Keratinocyte (primary cell): ENCODE results near the gene PDCD5. TPM values are rescaled to one million over a fixed set of nuclear protein-coding genes. Genes with fewer than 3 reads are reported as not detected.

Experiments used
- DNase-seq: peaks from one replicate; pipeline ENCODE4 v3.0.0-alpha.2; 2011; ENCODE audit warnings: low read depth, missing footprints, low spot score
- FAIRE-seq: peaks from 2 replicates; lab custom pipeline; 2011; peaks lifted over from hg19 to GRCh38; lab: Jason Lieb, UNC
- H2AFZ ChIP-seq: 2 replicates; pipeline ENCODE4 v1.6.0; 2012; ENCODE audit warnings: low read length, control low read depth, inconsistent platforms; ENCODE audit not compliant: control insufficient read depth
- H3K27ac ChIP-seq: 2 replicates; pipeline ENCODE4 v1.5.1; 2011; ENCODE audit warnings: low read length; ENCODE audit not compliant: control insufficient read depth, insufficient read depth
- H3K27me3 ChIP-seq: 3 replicates; pipeline ENCODE4 v1.6.0; 2011; ENCODE audit warnings: low read length; ENCODE audit not compliant: control insufficient read depth, insufficient read depth; ENCODE audit errors: extremely low read depth
- H3K36me3 ChIP-seq, 2 experiments: 2 replicates in 1 of 2; 3 replicates in 1 of 2; pipeline ENCODE4 v1.5.1; 2011; ENCODE audit warnings: low read length in 2 of 2, mild to moderate bottlenecking in 1 of 2; ENCODE audit not compliant: control insufficient read depth in 2 of 2, insufficient read depth in 2 of 2; ENCODE audit errors: extremely low read depth in 1 of 2
- H3K4me1 ChIP-seq: 3 replicates; pipeline ENCODE4 v1.5.1; 2011; ENCODE audit warnings: low read length; ENCODE audit not compliant: control insufficient read depth, insufficient read depth; ENCODE audit errors: extremely low read depth
- H3K4me2 ChIP-seq: 3 replicates; pipeline ENCODE4 v1.6.0; 2011; ENCODE audit warnings: low read depth, low read length; ENCODE audit not compliant: control insufficient read depth, insufficient read depth; ENCODE audit errors: extremely low read depth
- H3K4me3 ChIP-seq, 3 experiments: fragments of 200-600 bp in 1 of 3; sonication (generic) in 1 of 3; 2 replicates in 2 of 3; 3 replicates in 1 of 3; pipeline ENCODE4 v1.5.1; 2011 to 2016; ENCODE audit warnings: low read length in 3 of 3, mild to moderate bottlenecking in 3 of 3, control low read depth in 2 of 3, inconsistent platforms in 1 of 3, low read depth in 1 of 3, mixed read lengths in 1 of 3, mixed run types in 1 of 3, moderate library complexity in 1 of 3; ENCODE audit not compliant: control insufficient read depth in 2 of 3, insufficient read depth in 2 of 3; ENCODE audit errors: extremely low read depth in 1 of 3
- H3K79me2 ChIP-seq: 2 replicates; pipeline ENCODE4 v1.6.0; 2012; ENCODE audit warnings: low read length; ENCODE audit not compliant: control insufficient read depth, insufficient read depth
- H3K9ac ChIP-seq: 3 replicates; pipeline ENCODE4 v1.6.0; 2011; ENCODE audit warnings: low read length; ENCODE audit not compliant: control insufficient read depth, insufficient read depth; ENCODE audit errors: extremely low read depth
- H3K9me1 ChIP-seq: 3 replicates; pipeline ENCODE4 v1.6.0; 2011; ENCODE audit warnings: low read length; ENCODE audit not compliant: control insufficient read depth, insufficient read depth; ENCODE audit errors: extremely low read depth
- H3K9me3 ChIP-seq: 2 replicates; pipeline ENCODE4 v1.5.1; 2012; ENCODE audit warnings: low read depth, low read length; ENCODE audit not compliant: control insufficient read depth
- H4K20me1 ChIP-seq: 3 replicates; pipeline ENCODE4 v1.6.0; 2011; ENCODE audit warnings: low read length; ENCODE audit not compliant: control insufficient read depth, insufficient read depth; ENCODE audit errors: extremely low read depth
- EZH2 ChIP-seq: IDR thresholded peaks from one replicate; pipeline ENCODE4 v1.6.1; 2012; ENCODE audit warnings: inconsistent platforms, mild to moderate bottlenecking, low read length, moderate library complexity
- dilution Hi-C: fragments of 300-500 bp; cut with MboI; formaldehyde crosslinking; loops from one replicate; pipeline ENCODE4 v1.7.0; 2020; ENCODE audit warnings: low sequenced_read_pairs; ENCODE audit not compliant: extremely low pct_ligation_motif_present
- polyA plus RNA-seq, 5 experiments: library from polyadenylated mRNA; depleted of rRNA in 3 of 5; stranded (reverse) in 3 of 5; stranded (forward) in 1 of 5; unstranded in 1 of 5; fragments of >200 nt; gene quantifications; 1 replicate in 1 of 5; 2 replicates in 3 of 5; 3 replicates in 1 of 5; pipeline versions ENCODE4 v1.2.1 to v1.2.3, GENCODE V29; 2011 to 2012; ENCODE audit warnings: missing spikeins in 2 of 5, low read depth in 1 of 5, low replicate concordance in 1 of 5
- TF ChIP-seq, protein P1 (sequence below), 3 experiments: IDR thresholded peaks in 1 of 3; conservative IDR thresholded peaks in 1 of 3; optimal IDR thresholded peaks in 1 of 3; 2 replicates in 2 of 3; 3 replicates in 1 of 3; pipeline versions ENCODE3 to v1.5.1; 2011; ENCODE audit warnings: low read length in 3 of 3, mild to moderate bottlenecking in 3 of 3, moderate library complexity in 2 of 3, control low read depth in 1 of 3, inconsistent platforms in 1 of 3; ENCODE audit not compliant: insufficient read depth in 2 of 3; ENCODE audit errors: extremely low read depth in 1 of 3

PDCD5 gene
- polyA plus RNA-seq, 1 donor (not counting 4 experiments of a cell fraction or from before 2014, with no cell fraction given): 177 TPM

DNA sequence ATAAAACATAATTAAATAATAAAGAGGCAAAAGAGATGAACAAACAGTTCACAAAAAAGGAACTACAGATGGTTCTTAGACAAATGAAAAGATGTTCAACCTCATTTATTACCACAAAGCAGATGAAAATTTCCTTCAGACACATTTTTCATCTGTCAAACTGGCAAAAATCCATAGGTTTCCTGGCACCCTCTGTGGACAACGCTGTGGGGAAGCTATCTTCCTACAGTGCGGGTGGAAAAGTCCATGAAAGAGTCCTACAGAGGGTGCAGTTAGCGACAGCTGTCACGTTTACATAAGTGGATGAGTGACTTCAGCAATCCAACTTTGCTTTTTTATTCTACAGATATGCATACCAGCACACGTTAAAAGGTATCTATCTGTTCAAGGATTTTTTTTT, 30.3 kb upstream of the PDCD5 start:
- no peak overlapping the region for H3K4me2 ChIP-seq
- H3K27me3 ChIP-seq: no peaks in the 10 kb centered on the region
- no peaks in the 10 kb centered on the region for H4K20me1 ChIP-seq
- no peaks in the 10 kb centered on the region for H3K36me3 ChIP-seq
- no peaks in the 10 kb centered on the region for H3K79me2 ChIP-seq
- H2AFZ ChIP-seq: no peak overlapping the region
- FAIRE-seq (no peak), DNase-seq (no peak)
- H3K9me1 ChIP-seq: no peaks in the 10 kb centered on the region
- no peaks in the 10 kb centered on the region for H3K9me3 ChIP-seq
- TF ChIP-seq, protein P1, sequence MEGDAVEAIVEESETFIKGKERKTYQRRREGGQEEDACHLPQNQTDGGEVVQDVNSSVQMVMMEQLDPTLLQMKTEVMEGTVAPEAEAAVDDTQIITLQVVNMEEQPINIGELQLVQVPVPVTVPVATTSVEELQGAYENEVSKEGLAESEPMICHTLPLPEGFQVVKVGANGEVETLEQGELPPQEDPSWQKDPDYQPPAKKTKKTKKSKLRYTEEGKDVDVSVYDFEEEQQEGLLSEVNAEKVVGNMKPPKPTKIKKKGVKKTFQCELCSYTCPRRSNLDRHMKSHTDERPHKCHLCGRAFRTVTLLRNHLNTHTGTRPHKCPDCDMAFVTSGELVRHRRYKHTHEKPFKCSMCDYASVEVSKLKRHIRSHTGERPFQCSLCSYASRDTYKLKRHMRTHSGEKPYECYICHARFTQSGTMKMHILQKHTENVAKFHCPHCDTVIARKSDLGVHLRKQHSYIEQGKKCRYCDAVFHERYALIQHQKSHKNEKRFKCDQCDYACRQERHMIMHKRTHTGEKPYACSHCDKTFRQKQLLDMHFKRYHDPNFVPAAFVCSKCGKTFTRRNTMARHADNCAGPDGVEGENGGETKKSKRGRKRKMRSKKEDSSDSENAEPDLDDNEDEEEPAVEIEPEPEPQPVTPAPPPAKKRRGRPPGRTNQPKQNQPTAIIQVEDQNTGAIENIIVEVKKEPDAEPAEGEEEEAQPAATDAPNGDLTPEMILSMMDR (optimal IDR thresholded peaks at IDR 0.05 in 1 of 3, IDR thresholded peaks at IDR 0.05 in 1 of 3, conservative IDR thresholded peaks at IDR 0.05 in 1 of 3; ENCODE audit: extremely low read depth in 1 of 3, insufficient read depth in 2 of 3, low read length in 3 of 3): no peak
- H3K4me1 ChIP-seq: no peaks in the 10 kb centered on the region
- dilution Hi-C loops: no loop called here
- no peak overlapping the region for H3K4me3 ChIP-seq
- H3K27ac ChIP-seq: no peak overlapping the region
- H3K9ac ChIP-seq: no peak overlapping the region

DNA sequence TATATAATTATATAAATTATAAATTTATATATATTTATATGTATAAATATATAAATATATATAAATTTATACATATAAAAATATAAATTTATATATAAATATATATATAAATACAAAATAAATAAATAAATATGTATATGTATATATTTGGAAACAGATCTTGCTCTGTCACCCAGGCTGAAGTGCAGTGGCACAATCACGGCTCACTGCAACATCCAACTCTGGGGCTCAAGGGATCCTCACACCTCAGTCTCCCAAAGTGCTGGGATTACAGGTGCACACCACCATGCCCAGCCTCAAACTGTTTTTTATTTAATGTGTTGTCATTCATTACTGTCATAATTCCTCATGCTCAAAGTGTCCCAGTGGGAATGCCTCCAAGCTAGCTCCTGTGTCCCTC, 25.2 kb upstream of the PDCD5 start:
- no peaks in the 10 kb centered on the region for H3K9me1 ChIP-seq
- H3K79me2 ChIP-seq: no peaks in the 10 kb centered on the region
- H2AFZ ChIP-seq: no peak overlapping the region
- no peaks in the 10 kb centered on the region for H3K27me3 ChIP-seq
- no peaks in the 10 kb centered on the region for H3K36me3 ChIP-seq
- H3K9me3 ChIP-seq: no peaks in the 10 kb centered on the region
- no peak overlapping the region for H3K4me2 ChIP-seq
- H3K9ac ChIP-seq: no peak overlapping the region
- dilution Hi-C loops: no loop called here
- H3K4me1 ChIP-seq: no peaks in the 10 kb centered on the region
- FAIRE-seq (no peak), DNase-seq (no peak)
- TF ChIP-seq, protein P1 (optimal IDR thresholded peaks at IDR 0.05 in 1 of 3, IDR thresholded peaks at IDR 0.05 in 1 of 3, conservative IDR thresholded peaks at IDR 0.05 in 1 of 3; ENCODE audit: extremely low read depth in 1 of 3, insufficient read depth in 2 of 3, low read length in 3 of 3): no peak
- no peak for TF ChIP-seq EZH2
- no peaks in the 10 kb centered on the region for H4K20me1 ChIP-seq
- H3K27ac ChIP-seq: no peak overlapping the region
- no peak overlapping the region for H3K4me3 ChIP-seq
